SK-N-SH treated with all-trans-retinoic acid at 6 μM for 48 hours (cell line): Measurements from ENCODE around the gene ZMYM2.

Experiments
- ATAC-seq: fragments of 200-7000 bp; cut with Tn5 transposase; 3 replicates; pipeline ENCODE4 v1.9.1; 2020; ENCODE audit warnings: mild to moderate bottlenecking, moderate library complexity
- ARNTL ChIP-seq: fragments of 450-650 bp; formaldehyde crosslinking; IDR thresholded peaks from 2 replicates; pipeline ENCODE4 v1.5.0; 2020; ENCODE audit warnings: low read depth, mild to moderate bottlenecking, moderate library complexity, borderline replicate concordance
- ESRRG ChIP-seq: fragments of 250-450 bp; sonication (Bioruptor Pico); IDR thresholded peaks from 2 replicates; pipeline ENCODE4 v1.6.1; 2021; ENCODE audit warnings: mild to moderate bottlenecking
- GLIS3 ChIP-seq: fragments of 250-450 bp; sonication (Bioruptor Pico); IDR thresholded peaks from 2 replicates; pipeline ENCODE4 v1.5.0; 2020; ENCODE audit warnings: mild to moderate bottlenecking, moderate library complexity
- ISL1 ChIP-seq: fragments of 250-450 bp; sonication (Bioruptor Pico); IDR thresholded peaks from 2 replicates; pipeline ENCODE4 v2.1.2; 2022; ENCODE audit warnings: mild to moderate bottlenecking, moderate library complexity
- PPARA ChIP-seq: fragments of 250-450 bp; sonication (Bioruptor Pico); IDR thresholded peaks from 2 replicates; pipeline ENCODE4 v1.5.0; 2020; ENCODE audit warnings: mild to moderate bottlenecking, borderline replicate concordance
- RARB ChIP-seq: fragments of 250-450 bp; sonication (Bioruptor Pico); IDR thresholded peaks from 2 replicates; pipeline ENCODE4 v1.8.0; 2021; ENCODE audit warnings: mild to moderate bottlenecking, moderate library complexity
- SNAI2 ChIP-seq: fragments of 250-450 bp; sonication (Bioruptor Pico); IDR thresholded peaks from 2 replicates; pipeline ENCODE4 v1.5.0; 2020; ENCODE audit warnings: mild to moderate bottlenecking, moderate library complexity
- TCF4 ChIP-seq: fragments of 250-450 bp; sonication (Bioruptor Pico); IDR thresholded peaks from 2 replicates; pipeline ENCODE4 v1.8.0; 2021; ENCODE audit warnings: mild to moderate bottlenecking, moderate library complexity, borderline replicate concordance
- TOX ChIP-seq: fragments of 250-450 bp; sonication (Bioruptor Pico); IDR thresholded peaks from 2 replicates; pipeline ENCODE4 v1.8.0; 2021; ENCODE audit warnings: mild to moderate bottlenecking, moderate library complexity, borderline replicate concordance
- ZC3H10 ChIP-seq: fragments of 250-450 bp; sonication (Bioruptor Pico); IDR thresholded peaks from 2 replicates; pipeline ENCODE4 v1.5.1; 2021; ENCODE audit warnings: mild to moderate bottlenecking, moderate library complexity
- ZFP3 ChIP-seq: fragments of 250-450 bp; sonication (Bioruptor Pico); IDR thresholded peaks from 2 replicates; pipeline ENCODE4 v1.5.0; 2020; ENCODE audit warnings: mild to moderate bottlenecking, moderate library complexity
- ZFP30 ChIP-seq: fragments of 450-650 bp; formaldehyde crosslinking; IDR thresholded peaks from 2 replicates; pipeline ENCODE4 v1.5.0; 2022; ENCODE audit warnings: mild to moderate bottlenecking, moderate library complexity
- ZNF565 ChIP-seq: fragments of 450-650 bp; formaldehyde crosslinking; conservative IDR thresholded peaks from 2 replicates; pipeline ENCODE4 v1.5.0; 2020; ENCODE audit warnings: low read depth, mild to moderate bottlenecking, moderate library complexity
- ZNF70 ChIP-seq: fragments of 450-650 bp; formaldehyde crosslinking; IDR thresholded peaks from 2 replicates; pipeline ENCODE4 v1.5.0; 2020; ENCODE audit warnings: mild to moderate bottlenecking, moderate library complexity
- TF ChIP-seq, protein P1 (sequence below): fragments of 250-450 bp; sonication (Bioruptor Pico); IDR thresholded peaks from 2 replicates; pipeline ENCODE4 v1.8.0; 2021; ENCODE audit warnings: low read depth, mild to moderate bottlenecking, moderate library complexity, borderline replicate concordance
- TF ChIP-seq, protein P2 (sequence below): fragments of 250-450 bp; sonication (Bioruptor Pico); IDR thresholded peaks from 2 replicates; pipeline ENCODE4 v1.5.1; 2020; ENCODE audit warnings: low read depth, mild to moderate bottlenecking, moderate library complexity
- TF ChIP-seq, protein P3 (sequence below): fragments of 250-450 bp; sonication (Bioruptor Pico); IDR thresholded peaks from 2 replicates; pipeline ENCODE4 v1.8.0; 2020; ENCODE audit warnings: mild to moderate bottlenecking, moderate library complexity, borderline replicate concordance
- TF ChIP-seq, protein P4 (sequence below): fragments of 250-450 bp; sonication (Bioruptor Pico); IDR thresholded peaks from 2 replicates; pipeline ENCODE4 v1.5.0; 2020; ENCODE audit warnings: mild to moderate bottlenecking, moderate library complexity

The ZMYM2 gene

DNA sequence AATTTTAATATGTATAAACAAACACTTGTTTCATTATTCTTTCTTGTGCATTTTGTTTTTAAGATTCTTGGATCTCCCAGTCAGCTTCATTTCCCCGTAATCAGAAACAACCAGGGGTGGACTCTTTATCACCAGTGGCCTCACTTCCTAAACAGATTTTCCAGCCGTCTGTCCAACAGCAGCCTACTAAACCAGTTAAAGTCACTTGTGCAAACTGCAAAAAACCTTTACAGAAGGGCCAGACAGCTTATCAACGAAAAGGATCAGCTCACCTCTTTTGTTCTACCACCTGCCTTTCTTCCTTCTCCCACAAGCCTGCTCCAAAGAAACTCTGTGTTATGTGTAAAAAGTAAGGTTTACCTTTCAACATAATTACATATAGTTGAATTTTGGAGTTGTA, 44.3 kb downstream of the ZMYM2 start (continued):
- TF ChIP-seq, protein P1, sequence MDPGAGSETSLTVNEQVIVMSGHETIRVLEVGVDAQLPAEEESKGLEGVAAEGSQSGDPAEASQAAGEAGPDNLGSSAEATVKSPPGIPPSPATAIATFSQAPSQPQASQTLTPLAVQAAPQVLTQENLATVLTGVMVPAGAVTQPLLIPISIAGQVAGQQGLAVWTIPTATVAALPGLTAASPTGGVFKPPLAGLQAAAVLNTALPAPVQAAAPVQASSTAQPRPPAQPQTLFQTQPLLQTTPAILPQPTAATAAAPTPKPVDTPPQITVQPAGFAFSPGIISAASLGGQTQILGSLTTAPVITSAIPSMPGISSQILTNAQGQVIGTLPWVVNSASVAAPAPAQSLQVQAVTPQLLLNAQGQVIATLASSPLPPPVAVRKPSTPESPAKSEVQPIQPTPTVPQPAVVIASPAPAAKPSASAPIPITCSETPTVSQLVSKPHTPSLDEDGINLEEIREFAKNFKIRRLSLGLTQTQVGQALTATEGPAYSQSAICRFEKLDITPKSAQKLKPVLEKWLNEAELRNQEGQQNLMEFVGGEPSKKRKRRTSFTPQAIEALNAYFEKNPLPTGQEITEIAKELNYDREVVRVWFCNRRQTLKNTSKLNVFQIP (CRISPR knock-in tag): no peak
- TF ChIP-seq ZNF565 (CRISPR knock-in tag): no peak
- no peak for TF ChIP-seq ARNTL
- no peak for TF ChIP-seq ISL1
- TF ChIP-seq PPARA (CRISPR knock-in tag): no peak
- no peak for TF ChIP-seq RARB (CRISPR knock-in tag)
- no peak for TF ChIP-seq ZFP30 (CRISPR knock-in tag)

DNA sequence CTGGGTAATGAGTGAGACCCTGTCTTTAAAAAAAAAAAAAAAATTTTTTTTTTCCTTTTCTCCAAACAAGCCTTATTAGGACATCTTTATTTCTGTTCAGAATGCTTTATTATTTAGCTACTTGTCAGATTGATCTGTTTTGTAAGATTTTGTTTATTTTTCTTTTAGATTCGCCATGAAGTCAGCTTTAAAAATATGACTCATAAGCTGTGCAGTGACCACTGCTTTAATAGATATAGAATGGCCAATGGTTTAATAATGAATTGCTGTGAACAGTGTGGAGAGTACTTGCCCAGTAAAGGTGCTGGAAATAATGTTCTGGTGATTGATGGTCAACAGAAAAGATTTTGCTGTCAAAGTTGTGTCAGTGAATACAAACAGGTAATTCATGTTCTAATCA, 47.7 kb downstream of the ZMYM2 start:
- TF ChIP-seq PPARA (CRISPR knock-in tag): no peak
- no peak for TF ChIP-seq ZNF565 (CRISPR knock-in tag)
- no peak for TF ChIP-seq ZC3H10 (CRISPR knock-in tag)
- no peak for TF ChIP-seq RARB (CRISPR knock-in tag)
- TF ChIP-seq, protein P1 (CRISPR knock-in tag): no peak
- TF ChIP-seq ZNF70: no peak
- TF ChIP-seq ARNTL: no peak
- TF ChIP-seq, protein P2, sequence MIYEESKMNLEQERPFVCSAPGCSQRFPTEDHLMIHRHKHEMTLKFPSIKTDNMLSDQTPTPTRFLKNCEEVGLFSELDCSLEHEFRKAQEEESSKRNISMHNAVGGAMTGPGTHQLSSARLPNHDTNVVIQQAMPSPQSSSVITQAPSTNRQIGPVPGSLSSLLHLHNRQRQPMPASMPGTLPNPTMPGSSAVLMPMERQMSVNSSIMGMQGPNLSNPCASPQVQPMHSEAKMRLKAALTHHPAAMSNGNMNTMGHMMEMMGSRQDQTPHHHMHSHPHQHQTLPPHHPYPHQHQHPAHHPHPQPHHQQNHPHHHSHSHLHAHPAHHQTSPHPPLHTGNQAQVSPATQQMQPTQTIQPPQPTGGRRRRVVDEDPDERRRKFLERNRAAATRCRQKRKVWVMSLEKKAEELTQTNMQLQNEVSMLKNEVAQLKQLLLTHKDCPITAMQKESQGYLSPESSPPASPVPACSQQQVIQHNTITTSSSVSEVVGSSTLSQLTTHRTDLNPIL (CRISPR knock-in tag): no peak
- TF ChIP-seq GLIS3 (CRISPR knock-in tag): no peak
- TF ChIP-seq ZFP3 (CRISPR knock-in tag): no peak
- no peak for ATAC-seq

DNA sequence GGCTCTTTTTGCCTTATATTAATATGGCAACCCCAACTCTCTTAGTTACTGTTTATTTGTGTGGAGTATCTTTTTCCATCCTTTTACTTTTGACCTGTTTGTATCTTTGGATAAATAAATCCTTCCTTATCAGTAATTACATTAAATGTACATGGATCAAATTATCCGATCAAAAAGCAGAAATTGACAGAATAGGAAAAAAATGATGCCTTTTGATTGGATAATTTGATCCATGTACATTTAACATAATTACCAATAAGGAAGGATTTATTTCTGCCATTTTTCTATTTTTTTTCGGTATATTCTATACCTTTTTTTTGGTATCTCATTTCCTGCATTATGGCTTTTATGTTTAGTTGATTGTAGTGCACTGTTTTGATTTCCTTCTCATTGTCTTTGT, 57.2 kb downstream of the ZMYM2 start:
- no peak for ATAC-seq
- TF ChIP-seq ISL1 (no peak), ZC3H10 (CRISPR knock-in tag) (no peak), TCF4 (CRISPR knock-in tag) (no peak), ESRRG (CRISPR knock-in tag) (no peak), GLIS3 (CRISPR knock-in tag) (no peak), TOX (CRISPR knock-in tag) (no peak), SNAI2 (CRISPR knock-in tag) (no peak), ZNF70 (no peak)
- TF ChIP-seq, protein P1 (CRISPR knock-in tag): no peak
- TF ChIP-seq, protein P2 (CRISPR knock-in tag): no peak

DNA sequence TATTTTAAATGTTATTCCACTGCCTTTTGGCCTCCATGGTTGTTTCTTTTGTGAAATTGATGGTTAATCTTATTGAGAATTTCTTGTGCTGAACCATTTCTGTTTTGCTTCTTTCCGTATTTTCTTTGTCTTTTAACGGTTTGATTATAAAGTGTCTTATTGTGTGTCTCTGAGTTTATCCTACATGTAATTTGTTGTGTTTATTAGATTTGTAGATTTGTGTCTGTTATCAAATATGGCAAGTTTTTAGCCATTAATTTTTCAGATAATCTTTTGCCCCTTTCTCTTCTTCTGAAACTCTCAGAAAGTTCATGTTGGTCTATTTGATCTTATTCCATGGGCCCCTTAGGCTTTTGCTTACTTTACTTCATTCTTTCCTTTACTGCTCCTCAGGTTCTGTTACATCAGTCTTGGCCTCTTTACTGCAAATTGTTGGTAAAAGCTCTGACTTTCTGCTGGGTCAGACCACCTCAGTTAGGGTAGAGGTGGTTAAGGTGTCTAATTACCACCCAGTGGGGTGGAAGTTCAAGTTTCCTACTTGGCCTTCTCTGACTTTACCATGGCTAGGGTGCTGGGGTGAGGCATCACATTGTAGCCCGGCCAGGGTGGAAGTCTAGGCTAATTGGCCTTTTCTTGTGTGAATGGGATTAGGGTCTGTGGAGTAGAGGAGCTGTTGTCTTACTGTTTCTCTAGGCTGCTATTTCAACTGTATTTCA, 58.3 kb downstream of the ZMYM2 start:
- TF ChIP-seq, protein P1 (CRISPR knock-in tag): no peak
- TF ChIP-seq RARB (CRISPR knock-in tag) (no peak), PPARA (CRISPR knock-in tag) (no peak), ZNF70 (no peak), ZNF565 (CRISPR knock-in tag) (no peak), ARNTL (no peak), ZFP3 (CRISPR knock-in tag) (no peak), GLIS3 (CRISPR knock-in tag) (no peak), SNAI2 (CRISPR knock-in tag) (no peak), ZC3H10 (CRISPR knock-in tag) (no peak), ESRRG (CRISPR knock-in tag) (no peak)
- TF ChIP-seq, protein P3, sequence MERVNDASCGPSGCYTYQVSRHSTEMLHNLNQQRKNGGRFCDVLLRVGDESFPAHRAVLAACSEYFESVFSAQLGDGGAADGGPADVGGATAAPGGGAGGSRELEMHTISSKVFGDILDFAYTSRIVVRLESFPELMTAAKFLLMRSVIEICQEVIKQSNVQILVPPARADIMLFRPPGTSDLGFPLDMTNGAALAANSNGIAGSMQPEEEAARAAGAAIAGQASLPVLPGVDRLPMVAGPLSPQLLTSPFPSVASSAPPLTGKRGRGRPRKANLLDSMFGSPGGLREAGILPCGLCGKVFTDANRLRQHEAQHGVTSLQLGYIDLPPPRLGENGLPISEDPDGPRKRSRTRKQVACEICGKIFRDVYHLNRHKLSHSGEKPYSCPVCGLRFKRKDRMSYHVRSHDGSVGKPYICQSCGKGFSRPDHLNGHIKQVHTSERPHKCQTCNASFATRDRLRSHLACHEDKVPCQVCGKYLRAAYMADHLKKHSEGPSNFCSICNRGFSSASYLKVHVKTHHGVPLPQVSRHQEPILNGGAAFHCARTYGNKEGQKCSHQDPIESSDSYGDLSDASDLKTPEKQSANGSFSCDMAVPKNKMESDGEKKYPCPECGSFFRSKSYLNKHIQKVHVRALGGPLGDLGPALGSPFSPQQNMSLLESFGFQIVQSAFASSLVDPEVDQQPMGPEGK (CRISPR knock-in tag): no peak
- TF ChIP-seq, protein P4, sequence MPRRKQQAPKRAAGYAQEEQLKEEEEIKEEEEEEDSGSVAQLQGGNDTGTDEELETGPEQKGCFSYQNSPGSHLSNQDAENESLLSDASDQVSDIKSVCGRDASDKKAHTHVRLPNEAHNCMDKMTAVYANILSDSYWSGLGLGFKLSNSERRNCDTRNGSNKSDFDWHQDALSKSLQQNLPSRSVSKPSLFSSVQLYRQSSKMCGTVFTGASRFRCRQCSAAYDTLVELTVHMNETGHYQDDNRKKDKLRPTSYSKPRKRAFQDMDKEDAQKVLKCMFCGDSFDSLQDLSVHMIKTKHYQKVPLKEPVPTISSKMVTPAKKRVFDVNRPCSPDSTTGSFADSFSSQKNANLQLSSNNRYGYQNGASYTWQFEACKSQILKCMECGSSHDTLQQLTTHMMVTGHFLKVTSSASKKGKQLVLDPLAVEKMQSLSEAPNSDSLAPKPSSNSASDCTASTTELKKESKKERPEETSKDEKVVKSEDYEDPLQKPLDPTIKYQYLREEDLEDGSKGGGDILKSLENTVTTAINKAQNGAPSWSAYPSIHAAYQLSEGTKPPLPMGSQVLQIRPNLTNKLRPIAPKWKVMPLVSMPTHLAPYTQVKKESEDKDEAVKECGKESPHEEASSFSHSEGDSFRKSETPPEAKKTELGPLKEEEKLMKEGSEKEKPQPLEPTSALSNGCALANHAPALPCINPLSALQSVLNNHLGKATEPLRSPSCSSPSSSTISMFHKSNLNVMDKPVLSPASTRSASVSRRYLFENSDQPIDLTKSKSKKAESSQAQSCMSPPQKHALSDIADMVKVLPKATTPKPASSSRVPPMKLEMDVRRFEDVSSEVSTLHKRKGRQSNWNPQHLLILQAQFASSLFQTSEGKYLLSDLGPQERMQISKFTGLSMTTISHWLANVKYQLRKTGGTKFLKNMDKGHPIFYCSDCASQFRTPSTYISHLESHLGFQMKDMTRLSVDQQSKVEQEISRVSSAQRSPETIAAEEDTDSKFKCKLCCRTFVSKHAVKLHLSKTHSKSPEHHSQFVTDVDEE (CRISPR knock-in tag): no peak
- ATAC-seq: no peak
